Sigmoid colon (tissue), 4 donors: Measurements from ENCODE around the gene KCNF1.

Source experiments
- POLR2A ChIP-seq, 2 donors: fragments of 450-650 bp; IDR thresholded peaks; one replicate each; pipeline ENCODE4 v1.6.1; 2016; ENCODE audit warnings: antibody characterized with exemption in 2 of 2, mild to moderate bottlenecking in 2 of 2, moderate library complexity in 2 of 2
- POLR2AphosphoS5 ChIP-seq, 4 donors: sonication (generic); formaldehyde crosslinking; IDR thresholded peaks; one replicate each; pipeline ENCODE4 v1.6.1; 2017; ENCODE audit warnings: antibody characterized with exemption in 4 of 4

DNA sequence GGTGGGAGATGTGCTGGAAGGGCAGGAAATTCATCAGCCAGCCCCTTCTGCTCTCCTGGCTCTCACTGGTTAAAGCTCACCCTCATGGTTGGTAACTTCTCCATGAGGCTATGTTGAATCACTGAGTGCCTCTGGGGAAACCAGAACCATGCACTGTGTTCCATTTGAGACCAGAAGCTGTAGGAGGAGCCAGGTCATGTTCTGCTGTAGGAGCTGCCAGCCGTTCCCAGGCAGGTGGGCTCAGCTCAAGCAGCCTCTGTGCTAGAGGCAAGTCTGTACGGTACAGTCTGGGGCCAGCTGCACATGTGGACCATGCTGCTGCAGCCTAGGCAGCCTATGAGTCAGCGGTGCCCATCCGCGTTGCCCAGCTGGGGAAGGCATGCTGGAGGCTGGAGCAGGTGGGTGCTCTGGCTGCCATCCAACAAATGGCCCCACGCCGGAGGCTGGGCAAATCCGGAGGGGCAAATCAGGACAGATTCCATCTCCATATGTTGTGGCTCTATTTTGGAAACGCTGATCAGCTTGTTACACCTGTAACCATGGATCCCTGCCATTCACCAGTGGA, 22.0 kb upstream of the KCNF1 start:
- TF ChIP-seq POLR2A (IDR thresholded peaks at IDR 0.05) (no peak), POLR2AphosphoS5 (IDR thresholded peaks at IDR 0.05) (no peak)
